Right lobe of liver (tissue), 4 donors: ENCODE data around the gene KCNE2.

ENCODE experiments used
- CTCF ChIP-seq, 4 donors: fragments of 200-600 bp in 3 of 4; fragments of 450-650 bp in 1 of 4; IDR thresholded peaks; one replicate each; pipeline versions ENCODE4 v1.5.1 to v1.8.0; 2016 to 2022; ENCODE audit warnings: antibody characterized with exemption in 4 of 4, mild to moderate bottlenecking in 2 of 4
- POLR2A ChIP-seq: fragments of 450-650 bp; IDR thresholded peaks from one replicate; pipeline ENCODE4 v1.6.1; 2017; ENCODE audit warnings: antibody characterized with exemption, mild to moderate bottlenecking
- donor health status: DM: no; HTN: no; CAD: no.
- donor health status: DM: no; HTN: no; CAD: no.
- donor health status: DM: no; HTN: yes; CAD: no.

GRCh38 chr21:34342476-34342875 lies 21.3 kb upstream of the KCNE2 start:
- TF ChIP-seq CTCF (IDR thresholded peaks at IDR 0.05) (no peak), POLR2A (no peak)
